Measurements from ENCODE around the gene DNAAF1.
"Not testable (repeated sequence)": the region's sequence is repeated elsewhere in the genome, so short reads cannot be mapped to it uniquely, and the experiment has no call there.

Gene DNAAF1

DNA sequence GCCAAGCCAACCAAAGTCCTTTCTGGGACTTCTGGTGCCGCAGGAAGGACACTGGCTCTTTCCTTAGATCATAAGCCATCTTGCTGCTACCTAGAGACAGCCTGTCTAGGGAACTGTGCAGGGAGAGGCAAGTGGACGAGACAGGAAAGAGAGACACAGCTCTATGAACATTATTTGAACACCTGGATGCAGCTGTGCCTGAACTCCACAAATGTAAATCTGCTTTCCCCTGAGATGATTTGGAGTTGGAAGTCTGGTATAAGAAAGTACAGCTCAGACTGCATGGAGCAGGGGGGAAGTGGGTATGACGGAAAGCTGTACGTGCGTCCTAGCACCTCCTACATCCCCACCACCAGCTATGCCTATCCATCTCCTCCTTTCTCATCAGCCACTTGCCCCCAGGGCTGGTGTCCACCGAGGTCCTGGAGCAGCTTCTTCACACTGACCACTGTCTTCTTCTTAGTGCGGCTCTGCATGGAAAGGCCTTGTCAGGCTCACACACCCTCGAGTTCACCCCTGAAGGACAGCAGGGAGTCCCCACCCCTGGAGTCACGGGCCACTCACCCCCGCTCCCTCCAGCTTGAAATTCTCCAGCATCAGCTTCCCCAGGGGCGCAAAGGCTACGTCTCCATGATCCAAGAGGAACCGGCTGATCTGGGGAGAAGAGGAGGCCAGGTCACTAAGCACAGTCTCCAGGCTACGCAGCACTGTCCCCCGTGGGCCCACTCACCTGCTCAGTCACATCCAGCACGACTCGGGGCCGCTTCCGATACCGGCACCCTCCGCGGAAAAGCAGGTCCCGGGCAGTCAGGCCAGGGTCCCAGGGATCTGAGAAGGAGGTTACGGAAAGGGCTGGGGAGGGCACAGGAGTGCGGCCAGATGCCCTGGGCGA, 37.8 kb downstream of the DNAAF1 start:
- no peak for DNase-seq (ENCODE audit: low read depth in 1 of 2, low spot score in 1 of 2)

DNA sequence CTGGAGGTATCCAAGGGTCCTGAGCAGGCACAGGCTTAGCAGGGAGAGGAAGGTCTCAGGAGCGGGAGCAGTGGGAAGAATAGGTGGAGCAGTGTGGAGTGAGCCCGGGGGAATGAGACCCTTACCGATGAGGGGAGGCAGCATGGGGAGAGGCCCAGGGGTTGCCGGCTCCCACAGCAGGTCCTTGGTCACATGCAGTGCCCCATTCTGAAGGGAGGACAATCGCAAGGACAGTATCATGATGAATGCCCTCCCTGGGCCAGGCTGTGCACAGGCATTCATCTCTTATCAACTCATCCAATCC, 38.4 kb downstream of the DNAAF1 start:
- DNase-seq (ENCODE audit: low read depth in 1 of 2, low spot score in 1 of 2): no peak

DNA sequence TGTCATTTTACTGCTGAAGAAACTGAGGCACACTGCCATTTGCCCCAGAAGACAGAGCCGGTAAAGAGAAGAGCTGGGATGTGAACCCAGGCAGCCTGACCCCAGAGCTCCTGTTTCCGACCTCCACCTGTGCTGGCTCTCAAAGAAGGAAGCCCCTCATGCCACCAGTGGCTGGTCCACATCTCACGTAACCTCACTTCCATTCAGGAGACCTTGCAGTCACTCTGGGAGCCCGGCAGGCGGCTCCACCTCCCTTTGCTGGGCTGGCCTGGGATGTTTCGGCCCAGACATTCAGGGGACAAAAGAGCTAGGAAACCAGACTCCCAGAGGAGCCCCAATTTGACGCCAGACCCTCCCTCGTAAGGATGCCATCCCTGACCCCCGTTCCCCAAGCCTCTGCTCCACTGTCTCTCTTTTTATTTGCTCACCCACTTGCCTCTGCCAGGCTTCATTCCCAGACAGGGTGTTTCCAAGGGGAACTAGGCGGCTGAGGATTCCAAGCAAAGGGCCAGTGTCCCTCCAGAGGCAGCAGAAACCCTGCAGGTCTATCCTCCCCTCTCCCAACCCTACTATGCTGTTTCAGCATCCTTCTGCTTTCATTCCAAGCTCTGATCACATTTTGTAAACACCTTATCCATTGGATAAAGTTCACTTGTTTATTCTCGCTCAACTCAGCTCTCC, 38.9 kb downstream of the DNAAF1 start:
- DNase-seq (ENCODE audit: low read depth in 1 of 2, low spot score in 1 of 2): no peak

DNA sequence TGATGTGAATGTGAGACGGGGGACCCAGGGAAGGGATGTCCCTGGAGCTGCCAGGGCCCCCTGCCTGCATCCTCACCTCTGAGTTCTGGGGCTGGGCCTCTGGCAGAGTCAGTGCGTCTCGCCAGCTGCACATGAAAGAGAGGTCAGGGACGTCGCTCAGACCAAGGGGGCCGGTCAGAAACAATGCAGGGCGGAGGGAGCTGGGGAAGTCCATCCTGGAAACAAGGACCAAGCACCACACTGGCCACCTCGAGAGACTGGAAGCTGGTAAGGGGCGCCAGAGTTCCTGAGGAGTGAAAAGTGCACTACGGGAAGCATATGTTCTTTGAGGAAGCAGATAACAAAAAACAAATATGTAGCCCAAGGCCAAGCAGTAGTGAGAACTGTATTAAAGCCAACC, 39.7 kb downstream of the DNAAF1 start:
- no peak for DNase-seq (ENCODE audit: low read depth in 1 of 2, low spot score in 1 of 2)

DNA sequence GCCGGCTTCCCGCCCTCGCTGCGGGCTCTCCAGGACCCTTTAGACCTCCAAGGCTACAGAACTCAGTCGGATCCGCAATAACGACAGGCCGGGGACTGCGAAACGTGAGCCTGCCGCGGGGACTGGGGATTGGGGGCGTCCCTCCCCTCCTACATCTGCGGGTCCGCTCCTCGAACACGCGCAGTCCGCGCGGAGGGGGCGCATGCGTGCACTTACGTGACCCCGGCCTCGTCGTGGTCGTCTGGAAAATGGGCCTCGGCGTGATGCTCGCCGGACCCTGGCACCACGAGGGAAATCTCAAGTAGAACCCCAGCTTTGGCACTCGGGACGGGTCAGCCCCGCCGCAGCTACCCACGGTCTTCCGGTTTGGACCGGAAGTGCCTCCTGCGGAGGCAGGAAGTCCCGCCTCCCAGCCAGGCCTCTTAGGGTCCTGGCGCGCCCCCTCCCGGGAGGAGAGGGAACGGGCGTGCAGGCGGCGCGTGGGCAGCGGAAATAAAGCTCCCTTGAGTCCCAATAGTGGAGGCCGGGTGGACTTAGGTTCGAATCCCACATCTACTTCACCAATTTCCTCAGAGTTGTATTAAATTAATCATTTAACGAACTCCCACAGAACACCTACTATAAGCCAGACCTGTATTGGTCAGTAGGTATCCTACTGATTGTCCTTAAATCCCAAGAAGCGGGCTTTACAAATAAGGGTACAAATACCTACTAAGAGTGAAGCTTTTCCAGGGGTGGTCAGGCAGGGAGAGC, 41.8 kb downstream of the DNAAF1 start, which contains the start of gene TAF1C:
TAF1C (minus strand) TSS at position 373 of the 753 bp plus-strand sequence. CDS start 2,069 bp downstream, outside the sequence.
- DNase-seq (ENCODE audit: low read depth in 1 of 2, low spot score in 1 of 2): peak; percentile 80 to 89

DNA sequence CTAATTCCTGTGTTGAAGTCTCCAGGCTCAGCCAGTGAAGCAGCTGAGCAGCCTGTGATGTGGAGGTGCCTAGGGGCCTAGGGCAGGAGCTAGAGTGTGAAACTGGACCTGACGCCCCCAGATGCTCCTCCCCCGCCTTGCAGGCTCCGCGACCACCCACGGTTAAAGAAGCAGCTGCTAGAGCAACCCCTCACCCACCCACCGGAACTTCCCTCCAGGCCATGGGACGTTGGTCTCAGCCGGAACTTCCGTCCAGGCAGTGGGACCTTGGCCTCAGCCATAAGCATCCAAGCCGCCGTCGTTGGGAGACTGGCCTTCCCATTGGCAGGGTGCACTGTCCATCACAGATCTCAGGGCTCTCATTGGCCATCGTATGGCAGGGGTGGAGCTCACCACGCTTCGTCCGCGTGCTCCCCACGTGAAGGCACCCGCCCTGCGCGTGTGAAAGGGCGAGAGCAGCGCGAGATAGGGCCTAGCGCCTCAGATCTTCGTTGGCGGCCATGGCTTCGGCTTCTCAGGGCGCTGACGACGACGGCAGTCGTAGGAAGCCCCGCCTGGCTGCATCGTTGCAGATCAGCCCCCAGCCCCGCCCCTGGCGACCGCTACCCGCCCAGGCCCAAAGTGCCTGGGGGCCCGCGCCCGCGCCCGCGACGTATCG, 45.8 kb downstream of the DNAAF1 start, which contains the start of gene ADAD2:
ADAD2 (plus strand) TSS at position 427 of the 658 bp plus-strand sequence; CDS start at position 501, 74 bp downstream.
- no peak for DNase-seq (ENCODE audit: low read depth in 1 of 2, low spot score in 1 of 2)

DNA sequence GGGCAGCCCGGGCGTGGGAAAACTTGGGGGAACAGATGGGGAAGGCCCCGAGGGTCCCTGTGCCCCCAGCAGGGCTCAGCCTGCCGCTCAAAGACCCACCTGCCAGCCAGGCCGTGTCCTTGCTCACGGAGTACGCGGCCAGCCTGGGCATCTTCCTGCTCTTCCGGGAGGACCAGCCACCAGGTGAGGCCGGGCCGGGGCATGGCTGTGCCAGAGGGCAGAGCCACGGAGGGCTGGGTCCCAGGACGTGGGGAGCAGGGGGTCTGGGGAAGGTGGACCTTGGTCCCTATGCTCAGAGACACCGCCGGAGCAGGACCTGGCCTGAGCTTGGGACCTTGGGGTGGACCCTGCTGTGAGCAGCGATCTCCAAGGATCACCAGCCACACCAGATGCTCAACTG, 46.4 kb downstream of the DNAAF1 start:
- DNase-seq (ENCODE audit: low read depth in 1 of 2, low spot score in 1 of 2): no peak

DNA sequence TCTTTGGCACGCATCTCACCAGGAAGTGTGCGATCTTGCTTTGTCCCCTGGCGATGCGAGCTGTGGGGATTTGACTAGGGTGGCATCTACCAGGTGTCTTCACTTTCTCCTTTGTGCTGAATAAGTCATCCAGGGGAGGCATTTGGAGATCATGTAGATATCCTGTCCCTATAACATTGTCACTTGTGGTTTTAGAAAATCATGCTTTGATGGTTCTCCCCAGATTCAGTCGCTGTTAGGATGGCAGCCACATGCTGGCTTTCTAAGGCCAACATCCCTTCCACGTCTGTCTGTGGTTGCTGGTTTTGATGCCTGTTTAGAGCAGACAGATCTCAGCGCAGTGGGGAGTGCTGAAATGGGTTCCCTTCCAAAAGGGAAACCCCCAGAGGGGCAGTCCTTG, 48.4 kb downstream of the DNAAF1 start:
- no peak for DNase-seq (ENCODE audit: low read depth in 1 of 2, low spot score in 1 of 2)

DNA sequence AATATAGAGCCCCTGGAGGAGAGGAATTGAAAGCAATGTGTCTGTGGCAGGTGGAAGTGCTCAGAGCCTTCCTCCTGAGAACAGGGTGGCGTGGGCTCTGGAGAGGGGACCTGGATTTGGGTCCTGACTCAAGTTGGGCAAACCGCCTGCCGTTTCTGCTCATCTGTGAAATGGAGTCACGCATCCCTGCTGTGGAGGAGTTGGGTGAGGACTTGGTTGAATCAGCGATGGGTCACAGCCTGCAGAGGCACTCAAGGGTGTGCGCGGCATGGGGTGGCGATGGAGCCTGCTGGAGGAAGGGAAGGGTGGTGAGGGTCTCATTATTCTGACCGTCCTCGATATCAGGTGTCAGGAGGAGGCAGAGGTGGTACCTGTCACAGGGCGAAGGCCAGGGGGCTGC, 48.9 kb downstream of the DNAAF1 start:
- DNase-seq (ENCODE audit: low read depth in 1 of 2, low spot score in 1 of 2): no peak

DNA sequence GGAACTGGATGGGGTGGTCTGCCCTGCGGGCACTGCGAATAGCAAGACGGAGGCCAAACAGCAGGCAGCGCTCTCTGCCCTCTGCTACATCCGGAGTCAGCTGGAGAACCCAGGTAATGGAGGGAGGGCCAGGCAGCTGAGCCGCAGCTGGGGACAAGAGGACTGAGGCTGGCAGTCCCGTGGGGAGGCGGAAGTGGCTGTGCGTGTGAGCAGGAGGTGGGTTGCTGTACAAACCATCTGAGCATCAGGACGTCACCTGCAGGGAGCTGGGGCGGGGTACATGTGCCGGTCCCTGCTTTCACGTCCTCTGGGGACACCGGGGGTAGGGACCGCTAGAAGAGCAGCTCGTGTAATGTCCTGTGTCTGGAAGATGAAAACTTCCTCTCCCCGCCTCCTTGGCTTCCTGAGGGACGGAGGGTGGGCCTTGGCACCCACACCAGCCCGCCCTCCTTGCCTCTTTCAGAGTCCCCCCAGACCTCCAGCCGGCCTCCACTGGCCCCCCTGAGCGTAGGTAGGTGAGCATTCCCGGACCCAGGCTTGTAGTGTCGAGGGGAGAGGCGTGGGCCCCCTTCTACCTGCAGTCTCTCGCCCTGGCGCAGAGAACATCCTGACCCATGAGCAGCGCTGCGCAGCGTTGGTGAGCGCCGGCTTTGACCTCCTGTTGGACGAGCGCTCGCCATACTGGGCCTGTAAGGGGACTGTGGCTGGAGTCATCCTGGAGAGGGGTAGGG, 49.5 kb downstream of the DNAAF1 start:
- no peak for DNase-seq (ENCODE audit: low read depth in 1 of 2, low spot score in 1 of 2)

DNA sequence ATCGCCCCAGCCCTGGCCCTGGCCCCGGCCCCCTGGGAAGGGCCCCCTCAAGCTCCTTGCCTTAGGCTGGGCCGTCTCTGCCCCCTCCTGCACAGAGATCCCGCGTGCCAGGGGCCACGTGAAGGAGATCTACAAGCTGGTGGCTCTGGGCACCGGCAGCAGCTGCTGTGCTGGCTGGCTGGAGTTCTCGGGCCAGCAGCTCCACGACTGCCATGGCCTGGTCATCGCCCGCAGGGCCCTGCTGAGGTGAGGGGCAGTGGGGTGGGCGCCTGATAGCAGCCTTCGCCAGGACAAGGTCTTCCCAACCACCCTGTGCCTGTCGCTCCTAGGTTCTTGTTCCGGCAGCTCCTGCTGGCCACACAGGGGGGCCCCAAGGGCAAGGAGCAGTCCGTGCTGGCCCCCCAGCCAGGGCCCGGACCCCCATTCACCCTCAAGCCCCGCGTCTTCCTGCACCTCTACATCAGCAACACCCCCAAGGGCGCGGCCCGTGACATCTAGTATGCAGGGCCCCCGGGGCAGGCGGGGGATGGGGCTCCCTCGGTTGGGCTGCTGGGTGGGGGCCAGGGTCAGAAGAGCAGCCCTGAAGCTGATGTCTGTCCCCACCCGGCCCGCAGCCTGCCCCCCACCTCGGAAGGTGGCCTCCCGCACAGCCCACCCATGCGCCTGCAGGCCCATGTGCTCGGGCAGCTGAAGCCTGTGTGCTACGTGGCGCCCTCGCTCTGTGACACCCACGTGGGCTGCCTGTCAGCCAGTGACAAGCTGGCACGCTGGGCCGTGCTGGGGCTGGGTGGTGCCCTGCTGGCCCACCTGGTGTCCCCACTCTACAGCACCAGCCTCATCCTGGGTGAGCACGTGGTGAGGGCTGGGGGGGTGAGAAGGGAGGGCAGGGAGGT, 50.3 kb downstream of the DNAAF1 start:
- no peak for DNase-seq (ENCODE audit: low read depth in 1 of 2, low spot score in 1 of 2)

DNA sequence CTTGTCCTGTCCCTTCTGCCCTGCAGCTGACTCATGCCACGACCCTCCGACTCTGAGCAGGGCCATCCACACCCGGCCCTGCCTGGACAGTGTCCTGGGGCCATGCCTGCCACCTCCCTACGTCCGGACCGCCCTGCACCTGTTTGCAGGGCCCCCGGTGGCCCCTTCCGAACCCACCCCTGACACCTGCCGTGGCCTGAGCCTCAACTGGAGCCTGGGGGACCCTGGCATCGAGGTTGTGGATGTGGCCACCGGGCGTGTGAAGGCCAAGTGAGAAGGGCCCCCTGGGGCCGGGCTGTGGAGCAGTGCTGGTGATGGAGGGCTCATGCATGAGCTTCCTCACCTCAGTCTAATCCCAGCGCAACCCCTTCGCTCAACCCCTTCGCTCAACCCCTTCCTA, 51.0 kb downstream of the DNAAF1 start:
- no peak for DNase-seq (ENCODE audit: low read depth in 1 of 2, low spot score in 1 of 2)

DNA sequence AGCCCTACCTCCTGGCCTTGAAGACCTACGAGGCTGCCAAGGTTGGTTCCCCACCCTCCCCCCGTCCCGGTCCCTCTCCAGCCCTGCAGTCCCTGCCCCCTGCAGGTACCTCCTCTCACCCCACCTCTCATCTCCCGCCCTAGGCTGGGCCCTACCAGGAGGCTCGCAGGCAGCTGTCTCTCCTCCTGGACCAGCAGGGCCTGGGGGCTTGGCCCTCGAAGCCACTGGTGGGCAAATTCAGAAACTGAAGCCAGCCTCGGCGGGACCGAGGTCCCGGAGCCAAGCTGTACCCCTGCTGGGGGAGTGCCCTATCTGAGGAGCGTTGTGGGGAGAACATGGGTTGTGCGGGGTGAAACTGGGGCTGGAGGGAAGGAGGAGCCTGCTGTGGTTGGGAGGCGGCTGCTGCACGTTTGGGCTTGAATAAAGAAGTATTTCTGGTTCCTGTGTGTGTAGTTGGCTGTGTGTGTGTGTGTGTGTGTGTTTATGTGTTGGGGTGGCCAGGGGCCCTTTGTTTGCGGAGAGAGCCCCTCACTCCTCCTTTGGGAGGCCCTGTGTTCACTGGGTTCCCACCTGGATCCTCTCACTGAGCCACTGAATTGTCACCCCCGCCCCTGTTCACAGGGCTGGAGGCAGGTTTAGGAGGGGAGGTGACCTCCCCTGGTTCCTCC, 51.8 kb downstream of the DNAAF1 start:
- DNase-seq (ENCODE audit: low read depth in 1 of 2, low spot score in 1 of 2): no peak

DNA sequence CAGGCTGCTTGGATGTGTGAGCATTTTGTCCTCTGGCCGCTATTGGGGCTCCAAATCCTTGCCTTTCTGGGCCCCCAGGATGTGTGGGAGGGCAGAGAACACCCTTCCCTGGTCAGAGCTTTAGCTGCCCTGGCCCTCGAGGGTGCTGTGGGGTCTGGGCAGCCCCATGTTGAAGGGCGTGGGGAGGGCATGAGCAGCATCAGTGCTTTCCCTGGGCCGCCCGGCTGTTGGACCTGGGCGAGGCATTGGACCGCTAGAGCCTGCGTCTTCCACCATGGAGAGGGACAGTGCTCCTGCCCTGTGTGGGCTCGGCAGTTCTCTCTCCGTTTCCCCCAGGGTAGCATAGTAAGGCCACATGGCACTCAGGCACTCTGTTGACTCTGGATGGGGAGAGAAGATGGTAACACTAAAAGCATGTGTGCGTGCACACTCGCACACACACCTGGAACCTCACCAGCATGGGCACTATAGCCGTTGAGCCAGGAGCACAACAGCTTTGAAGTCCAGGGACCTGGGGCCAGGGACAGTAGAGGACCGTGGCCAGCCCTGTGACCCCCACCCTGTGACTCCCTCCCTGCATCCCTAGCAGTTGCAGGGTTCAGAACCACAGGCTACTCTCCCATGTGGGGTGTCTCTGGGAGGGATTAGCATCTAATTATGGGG, 52.5 kb downstream of the DNAAF1 start:
- DNase-seq (ENCODE audit: low read depth in 1 of 2, low spot score in 1 of 2): no peak

DNA sequence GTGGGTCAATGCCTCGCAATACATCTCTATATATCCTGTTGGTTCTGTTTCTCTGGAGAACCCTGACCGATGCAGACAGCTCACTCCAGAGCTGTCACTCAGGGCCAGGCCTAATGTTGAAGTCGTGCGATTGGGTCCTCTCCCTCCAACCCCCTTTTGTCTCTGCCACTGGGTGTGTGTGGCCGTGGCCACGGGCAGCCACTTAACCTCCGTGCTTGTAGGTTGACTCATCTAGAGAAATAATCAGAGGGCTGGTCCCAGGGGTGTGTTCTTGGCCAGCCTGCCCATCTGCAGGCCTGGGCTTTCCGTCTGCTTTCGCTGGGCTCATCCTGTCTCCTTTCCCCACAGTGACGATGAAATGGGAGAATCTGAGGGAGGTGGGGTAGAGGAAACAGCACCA, 53.3 kb downstream of the DNAAF1 start:
- DNase-seq (ENCODE audit: low read depth in 1 of 2, low spot score in 1 of 2): no peak

DNA sequence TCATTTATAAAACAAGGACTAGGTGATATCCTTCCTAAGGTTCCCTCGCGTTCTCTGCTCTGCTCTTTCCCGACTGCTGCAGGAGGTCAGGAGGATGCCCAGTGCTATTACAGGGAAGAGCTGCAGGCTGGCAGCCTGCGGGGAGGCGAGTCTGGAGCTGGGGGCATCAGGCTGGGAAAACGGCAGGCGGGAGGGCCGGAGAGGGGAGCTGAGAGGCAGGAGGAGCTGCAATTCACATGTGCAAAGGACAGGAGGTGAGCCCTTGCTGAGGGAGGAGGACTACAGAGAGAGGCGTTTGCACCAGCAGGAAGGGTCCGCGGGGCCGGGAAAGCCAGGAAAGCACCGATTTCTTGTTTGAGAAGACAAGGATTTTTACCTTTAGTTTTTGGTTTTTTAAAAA, 54.0 kb downstream of the DNAAF1 start:
- no peak for DNase-seq (ENCODE audit: low read depth in 1 of 2, low spot score in 1 of 2)

DNA sequence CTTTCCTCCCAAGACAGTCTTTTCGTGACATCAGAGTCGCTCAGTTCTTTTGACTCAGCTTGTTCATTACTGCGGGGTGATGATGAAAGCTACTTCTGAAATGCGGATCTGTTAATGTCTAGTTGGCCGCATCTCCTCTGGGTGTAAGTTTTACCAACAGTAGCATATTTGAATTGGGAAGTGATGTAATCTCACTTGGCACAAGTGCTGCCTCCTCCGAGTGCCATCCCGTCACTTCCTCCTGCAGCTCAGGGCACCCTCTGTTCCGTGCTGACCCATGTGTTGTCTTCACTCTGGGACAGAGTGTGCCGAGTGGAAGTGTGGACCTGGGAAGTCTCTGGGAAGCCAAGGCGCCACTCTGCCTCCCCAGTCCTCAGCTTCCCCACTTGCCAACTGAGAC, 54.8 kb downstream of the DNAAF1 start:
- no peak for DNase-seq (ENCODE audit: low read depth in 1 of 2, low spot score in 1 of 2)

DNA sequence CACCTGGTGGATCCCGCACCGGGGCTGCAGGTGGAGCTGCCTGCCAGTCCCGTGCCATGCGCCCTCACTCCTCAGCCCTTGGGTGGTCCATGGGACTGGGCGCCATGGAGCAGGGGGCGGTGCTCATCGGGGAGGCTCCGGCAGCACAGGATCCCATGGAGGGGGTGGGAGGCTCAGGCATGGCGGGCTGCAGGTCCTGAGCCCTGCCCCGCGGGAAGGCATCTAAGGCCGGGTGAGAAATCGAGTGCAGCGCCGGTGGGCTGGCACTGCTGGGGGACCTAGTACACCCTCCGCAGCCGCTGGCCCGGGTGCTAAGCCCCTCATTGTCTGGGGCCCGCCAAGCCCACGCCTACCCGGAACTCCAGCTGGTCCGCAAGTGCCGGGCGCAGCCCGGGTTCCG, 59.4 kb downstream of the DNAAF1 start:
- not testable (repeated sequence) for DNase-seq (ENCODE audit: low read depth in 1 of 2, low spot score in 1 of 2)
